ENCODE results near the gene PSD.
A peak's percentile ranks its signal among the peaks of the same experiment; 100 is the strongest.

Gene PSD

DNA sequence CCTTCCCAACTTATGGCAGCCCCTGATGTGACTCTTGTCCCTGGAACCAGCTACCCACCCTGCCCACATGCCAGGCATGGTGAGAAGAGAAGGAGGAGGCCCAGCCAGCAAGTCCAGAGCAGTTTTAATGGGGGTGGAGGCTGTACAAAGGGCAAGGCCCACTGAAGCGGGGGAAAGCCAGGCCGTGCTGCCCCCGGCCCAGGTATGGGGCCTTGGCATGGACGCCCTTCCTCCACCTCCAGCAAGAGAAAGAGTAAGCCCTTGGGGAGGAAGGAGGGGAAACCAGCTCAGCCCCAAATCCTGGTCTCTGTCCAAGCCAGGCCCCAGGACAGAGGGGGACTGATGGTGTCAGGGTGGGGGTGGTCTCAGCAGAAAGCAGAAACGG lies 16.1 kb downstream of the PSD start:
- no peak for DNase-seq

DNA sequence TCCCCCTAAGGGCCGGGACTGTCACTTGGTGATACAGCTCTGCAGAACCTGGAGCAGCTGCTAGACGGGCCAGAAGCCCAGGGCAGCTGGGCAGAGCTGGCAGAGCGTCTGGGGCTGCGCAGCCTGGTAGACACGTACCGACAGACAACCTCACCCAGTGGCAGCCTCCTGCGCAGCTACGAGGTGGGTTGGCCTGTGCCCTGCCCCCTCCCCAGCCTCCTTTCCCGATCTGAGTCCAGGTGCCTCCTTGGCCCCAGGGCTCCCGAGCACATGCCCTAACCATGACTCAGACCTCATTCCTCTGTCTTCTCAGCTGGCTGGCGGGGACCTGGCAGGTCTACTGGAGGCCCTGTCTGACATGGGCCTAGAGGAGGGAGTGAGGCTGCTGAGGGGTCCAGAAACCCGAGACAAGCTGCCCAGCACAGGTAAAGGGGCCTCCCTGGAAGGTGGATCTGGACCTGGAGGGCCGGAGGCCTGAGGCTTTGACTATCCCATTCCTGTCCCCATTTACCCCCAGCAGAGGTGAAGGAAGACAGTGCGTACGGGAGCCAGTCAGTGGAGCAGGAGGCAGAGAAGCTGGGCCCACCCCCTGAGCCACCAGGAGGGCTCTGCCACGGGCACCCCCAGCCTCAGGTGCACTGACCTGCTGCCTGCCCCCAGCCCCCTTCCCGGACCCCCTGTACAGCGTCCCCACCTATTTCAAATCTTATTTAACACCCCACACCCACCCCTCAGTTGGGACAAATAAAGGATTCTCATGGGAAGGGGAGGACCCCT lies 16.7 kb downstream of the PSD start:
- no peak for DNase-seq

DNA sequence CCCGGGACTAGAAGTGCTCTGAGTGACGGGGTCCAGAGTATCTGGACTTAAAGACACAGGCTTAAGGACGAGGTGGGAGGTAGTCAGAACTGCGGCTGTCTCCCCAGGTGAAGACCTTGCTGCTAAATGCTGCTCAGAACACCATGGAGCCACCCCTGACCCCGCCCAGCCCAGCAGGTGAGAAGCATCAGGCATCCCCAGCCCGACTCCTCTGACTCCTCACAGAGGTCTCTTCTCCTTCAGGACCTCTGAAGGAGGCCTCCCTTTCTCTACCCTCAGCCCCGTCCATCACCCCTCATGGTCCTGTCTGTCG lies 17.3 kb downstream of the PSD start:
- no peak for DNase-seq

DNA sequence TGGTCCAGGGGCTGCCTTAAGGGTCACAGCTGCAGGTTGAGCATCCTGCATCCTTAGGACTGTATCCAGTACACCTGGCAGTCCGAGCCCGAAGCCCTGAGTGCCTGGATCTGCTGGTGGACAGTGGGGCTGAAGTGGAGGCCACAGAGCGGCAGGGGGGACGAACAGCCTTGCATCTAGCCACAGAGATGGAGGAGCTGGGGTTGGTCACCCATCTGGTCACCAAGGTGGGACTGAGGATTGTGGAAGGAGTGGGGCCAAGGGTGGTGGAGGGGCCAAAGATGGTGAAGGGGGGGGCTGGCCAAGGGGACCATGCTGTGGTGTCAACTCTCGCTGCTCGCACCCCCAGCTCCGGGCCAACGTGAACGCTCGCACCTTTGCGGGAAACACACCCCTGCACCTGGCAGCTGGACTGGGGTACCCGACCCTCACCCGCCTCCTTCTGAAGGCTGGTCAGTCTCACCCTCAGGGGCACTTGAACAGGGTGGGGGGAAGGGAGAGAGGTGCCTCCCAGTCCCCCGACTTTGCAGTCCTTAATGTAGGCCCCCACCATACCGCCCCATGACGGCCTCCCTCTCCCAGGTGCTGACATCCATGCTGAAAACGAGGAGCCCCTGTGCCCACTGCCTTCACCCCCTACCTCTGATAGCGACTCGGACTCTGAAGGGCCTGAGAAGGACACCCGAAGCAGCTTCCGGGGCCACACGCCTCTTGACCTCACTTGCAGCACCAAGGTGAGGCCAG lies 17.8 kb downstream of the PSD start:
- DNase-seq = no peak

DNA sequence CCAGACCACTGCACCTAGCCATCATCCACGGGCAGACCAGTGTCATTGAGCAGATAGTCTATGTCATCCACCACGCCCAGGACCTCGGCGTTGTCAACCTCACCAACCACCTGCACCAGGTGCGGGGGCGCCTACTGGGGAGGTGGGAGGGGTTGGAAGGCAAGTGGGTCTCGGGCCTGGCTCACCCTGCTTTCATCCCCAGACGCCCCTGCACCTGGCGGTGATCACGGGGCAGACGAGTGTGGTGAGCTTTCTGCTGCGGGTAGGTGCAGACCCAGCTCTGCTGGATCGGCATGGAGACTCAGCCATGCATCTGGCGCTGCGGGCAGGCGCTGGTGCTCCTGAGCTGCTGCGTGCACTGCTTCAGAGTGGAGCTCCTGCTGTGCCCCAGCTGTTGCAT lies 18.5 kb downstream of the PSD start:
- no peak for DNase-seq

DNA sequence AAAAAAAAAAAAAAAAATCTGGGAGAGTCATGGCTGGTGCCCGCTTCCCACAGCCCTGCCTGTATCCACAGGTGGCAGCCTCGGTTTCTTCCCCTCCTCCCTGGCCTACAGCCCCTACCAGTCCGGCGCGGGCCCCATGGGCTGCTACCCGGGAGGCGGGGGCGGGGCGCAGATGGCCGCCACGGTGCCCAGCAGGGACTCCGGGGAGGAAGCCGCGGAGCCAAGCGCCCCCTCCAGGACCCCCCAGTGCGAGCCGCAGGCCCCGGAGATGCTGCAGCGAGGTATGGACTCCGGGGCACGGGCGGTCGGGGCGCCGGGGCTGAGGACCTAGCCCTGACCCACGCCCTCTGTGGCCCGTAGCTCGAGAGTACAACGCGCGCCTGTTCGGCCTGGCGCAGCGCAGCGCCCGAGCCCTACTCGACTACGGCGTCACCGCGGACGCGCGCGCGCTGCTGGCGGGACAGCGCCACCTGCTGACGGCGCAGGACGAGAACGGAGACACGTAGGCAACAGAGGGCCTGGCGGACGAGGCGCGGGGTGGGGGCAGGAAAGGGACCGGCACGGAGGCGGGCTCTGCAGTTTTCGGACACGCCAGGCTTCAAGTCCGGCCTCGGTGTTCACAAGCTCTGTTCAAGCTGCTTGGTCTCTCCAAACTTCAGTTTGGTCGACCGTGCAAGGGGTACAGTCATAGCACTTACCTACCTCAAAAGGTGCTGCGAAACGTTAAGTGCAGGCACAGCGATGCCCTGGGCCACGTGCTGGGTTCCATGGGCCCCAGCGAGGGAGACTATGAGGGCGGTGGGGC lies 19.2 kb downstream of the PSD start:
- DNase-seq = peak; percentile 73 to 90 (median 83)

DNA sequence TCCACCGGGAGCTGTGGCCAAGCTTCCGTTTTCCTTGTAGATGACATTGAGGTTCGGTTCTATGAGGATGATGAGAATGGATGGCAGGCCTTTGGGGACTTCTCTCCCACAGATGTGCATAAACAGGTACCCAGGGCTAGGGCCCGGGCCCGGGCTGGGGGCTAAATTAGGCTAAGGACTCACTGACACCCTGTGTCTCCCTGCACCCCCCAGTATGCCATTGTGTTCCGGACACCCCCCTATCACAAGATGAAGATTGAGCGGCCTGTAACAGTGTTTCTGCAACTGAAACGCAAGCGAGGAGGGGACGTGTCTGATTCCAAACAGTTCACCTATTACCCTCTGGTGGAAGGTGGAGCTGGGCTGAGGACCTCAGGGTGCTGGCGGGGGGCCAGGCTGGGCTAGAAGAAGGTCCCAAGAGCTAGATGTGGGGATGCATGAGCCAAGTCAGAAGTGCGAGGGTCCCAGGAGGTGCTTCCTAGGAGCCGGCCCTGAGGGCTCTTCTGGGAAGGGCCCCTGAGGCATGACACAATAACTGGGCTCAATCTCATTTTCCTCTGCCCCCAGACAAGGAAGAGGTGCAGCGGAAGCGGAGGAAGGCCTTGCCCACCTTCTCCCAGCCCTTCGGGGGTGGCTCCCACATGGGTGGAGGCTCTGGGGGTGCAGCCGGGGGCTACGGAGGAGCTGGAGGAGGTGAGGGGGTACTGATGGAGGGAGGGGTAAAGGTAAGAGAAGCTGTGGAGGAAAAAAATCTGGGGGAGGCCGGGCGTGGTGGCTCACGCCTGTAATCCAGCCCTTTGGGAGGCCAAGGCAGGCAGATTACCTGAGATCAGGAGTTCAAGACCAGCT lies 20.2 kb downstream of the PSD start:
- DNase-seq = no peak

DNA sequence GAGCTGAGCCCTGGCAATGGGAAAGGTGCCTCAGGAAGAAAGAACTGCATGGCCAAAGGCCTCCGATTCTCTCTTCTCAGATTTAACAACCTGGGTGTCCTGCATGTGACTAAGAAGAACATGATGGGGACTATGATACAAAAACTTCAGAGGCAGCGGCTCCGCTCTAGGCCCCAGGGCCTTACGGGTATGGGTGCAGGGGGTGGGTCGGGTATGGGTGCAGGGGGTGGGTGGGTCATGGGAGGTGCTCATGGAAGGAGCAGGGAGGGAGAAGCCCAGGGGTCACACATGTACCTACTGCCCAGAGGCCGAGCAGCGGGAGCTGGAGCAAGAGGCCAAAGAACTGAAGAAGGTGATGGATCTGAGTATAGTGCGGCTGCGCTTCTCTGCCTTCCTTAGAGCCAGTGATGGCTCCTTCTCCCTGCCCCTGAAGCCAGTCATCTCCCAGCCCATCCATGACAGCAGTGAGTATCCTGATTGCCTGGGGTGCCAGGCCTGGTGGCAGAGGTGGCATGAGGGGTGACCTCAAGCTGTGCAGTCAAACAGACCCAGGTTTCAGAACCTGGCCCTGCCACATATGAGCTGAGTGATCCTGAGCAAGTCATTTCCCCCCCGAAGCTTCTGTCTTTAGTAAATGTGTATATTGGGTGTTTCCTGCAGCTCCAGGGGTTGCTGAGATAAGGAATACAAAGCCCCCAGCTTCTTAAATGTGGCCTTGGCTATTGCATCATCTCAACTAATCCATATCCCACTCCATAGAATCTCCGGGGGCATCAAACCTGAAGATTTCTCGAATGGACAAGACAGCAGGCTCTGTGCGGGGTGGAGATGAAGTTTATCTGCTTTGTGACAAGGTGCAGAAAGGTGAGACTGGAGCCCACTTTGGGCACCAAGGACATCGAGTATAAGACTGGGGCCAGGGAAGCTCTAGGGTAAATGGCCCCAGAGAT lies 21.1 kb downstream of the PSD start:
- no peak for DNase-seq

DNA sequence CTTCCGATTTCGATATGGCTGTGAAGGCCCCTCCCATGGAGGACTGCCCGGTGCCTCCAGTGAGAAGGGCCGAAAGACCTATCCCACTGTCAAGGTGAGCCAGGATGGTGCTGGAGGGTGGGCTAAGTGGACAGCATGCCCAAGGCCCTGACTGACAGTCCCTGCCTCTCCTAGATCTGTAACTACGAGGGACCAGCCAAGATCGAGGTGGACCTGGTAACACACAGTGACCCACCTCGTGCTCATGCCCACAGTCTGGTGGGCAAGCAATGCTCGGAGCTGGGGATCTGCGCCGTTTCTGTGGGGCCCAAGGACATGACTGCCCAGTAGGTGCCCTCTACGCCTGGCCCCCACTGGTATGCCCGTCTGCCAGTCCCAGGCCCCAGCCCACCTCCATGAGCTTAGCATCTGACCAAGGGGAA lies 21.8 kb downstream of the PSD start:
- DNase-seq = no peak

DNA sequence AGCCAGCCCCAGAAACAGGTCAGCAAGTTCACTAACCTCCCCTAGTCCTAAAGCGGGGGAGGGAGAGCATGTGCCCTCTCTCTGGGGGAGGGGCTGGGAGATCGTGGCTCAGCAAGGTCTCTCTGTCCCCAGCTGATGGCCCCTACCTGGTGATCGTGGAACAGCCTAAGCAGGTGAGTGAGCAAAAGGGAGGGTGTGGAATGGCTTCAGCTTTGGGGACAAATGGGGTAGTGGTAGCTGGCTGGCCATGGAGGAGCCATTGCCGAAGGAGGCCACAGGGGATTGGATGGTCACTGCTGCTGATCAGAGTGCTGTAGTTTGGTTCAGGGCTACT lies 22.3 kb downstream of the PSD start:
- no peak for DNase-seq

DNA sequence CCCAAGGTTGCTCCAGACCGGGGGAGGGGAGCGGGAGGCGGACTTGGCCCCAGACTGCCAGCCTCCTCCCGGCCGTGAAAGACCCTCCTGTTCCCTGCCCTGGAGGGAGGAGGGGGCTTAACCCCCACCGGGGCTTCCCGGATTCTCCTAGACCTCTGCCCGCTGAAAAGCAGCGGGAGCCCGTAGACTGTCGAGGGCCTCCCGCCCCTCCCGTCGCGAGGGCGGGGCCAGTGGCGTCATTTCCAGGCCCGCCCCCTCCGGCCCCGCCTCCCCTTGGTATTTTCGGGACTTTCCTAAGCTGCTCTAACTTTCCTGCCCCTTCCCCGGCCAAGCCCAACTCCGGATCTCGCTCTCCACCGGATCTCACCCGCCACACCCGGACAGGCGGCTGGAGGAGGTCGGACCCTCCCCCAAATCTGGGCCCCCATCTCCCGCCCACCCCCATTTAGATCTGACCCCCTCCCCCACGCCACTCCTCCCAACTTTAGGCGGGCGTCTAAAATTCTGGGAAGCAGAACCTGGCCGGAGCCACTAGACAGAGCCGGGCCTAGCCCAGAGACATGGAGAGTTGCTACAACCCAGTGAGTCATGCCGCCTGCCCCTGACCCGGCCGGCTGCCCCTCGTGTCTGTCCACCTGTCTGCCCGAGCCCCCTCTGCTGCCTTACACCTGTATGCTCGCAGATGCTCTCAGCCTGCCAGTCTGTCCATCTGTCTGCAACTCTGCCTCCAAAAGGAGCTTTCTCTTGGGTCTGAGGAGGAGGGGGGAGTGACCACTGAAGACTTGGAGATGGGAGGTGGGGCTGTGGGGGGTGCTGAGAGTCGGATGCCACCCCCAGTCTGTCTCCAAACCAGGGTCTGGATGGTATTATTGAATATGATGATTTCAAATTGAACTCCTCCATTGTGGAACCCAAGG lies 22.9 kb downstream of the PSD start, which contains the start of gene NFKB2:
Gene NFKB2 (plus strand): TSS at position 306 of the 917 bp plus-strand sequence. CDS start 255 bp downstream, at position 561.
- peak; percentile 88 to 91 (median 91) for DNase-seq

DNA sequence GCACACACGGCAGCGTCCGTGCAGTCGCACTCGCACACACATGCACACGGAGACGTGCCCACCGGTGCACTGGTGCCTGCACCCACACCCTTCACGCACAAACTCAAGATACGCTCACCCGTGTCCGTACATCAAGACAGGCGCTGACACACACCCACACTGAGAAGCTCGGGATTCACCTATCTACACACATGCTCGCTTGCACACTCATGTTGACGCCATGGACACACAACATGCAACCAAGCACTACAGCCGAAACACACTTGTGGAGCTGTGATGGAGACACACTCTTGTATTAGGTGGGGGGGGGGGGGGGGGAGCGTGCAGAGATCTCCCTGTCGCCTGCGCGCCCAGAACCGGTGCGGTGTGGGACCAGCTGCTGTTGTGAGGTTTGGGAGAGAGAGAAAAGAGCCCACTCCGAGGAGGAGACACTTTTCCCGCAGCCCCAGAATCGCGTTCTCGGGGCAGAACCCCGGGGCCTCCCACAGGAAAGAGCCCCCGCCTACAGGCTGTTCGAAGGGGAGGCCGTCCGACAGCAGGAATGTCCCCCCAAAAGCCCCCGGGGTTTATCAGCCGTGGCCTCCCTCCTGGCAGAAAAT lies 23.7 kb downstream of the PSD start:
- DNase-seq = peak in 1 of 5 donors; percentile 54

DNA sequence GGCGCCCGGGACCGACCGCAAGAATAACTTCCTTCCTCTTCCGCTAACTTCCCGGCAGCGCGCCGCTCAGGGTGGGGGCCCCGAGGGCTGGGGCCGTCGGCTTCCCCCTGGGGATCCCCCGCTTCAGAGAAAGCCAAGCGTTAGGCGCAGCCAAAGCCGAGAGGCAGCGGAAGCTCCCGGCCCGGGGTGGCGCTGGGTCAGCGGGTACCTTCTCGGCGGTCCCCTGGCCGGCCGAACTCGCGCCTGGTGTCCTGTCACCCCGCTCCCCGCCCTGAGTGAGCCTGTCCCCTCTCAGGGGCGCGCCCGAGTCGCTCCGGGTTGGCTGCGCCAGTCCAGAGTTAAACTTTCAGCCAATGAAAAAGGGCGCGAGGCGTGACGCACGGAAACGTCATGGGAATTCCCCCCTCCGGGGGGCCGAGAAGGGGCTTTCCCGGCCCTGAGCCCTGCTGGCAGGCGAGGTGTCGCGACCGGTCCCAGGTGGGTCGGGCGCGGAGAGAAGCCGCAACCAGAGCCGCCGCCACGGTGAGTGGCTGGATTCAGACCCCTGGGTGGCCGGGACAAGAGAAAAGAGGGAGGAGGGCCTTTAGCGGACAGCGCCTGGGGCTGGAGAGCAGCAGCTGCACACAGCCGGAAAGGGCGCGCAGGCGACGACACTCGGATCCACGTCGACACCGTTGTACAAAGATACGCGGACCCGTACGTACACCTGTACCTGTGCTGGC lies 24.3 kb downstream of the PSD start:
- peak; percentile 96 to 100 (median 98) for DNase-seq

DNA sequence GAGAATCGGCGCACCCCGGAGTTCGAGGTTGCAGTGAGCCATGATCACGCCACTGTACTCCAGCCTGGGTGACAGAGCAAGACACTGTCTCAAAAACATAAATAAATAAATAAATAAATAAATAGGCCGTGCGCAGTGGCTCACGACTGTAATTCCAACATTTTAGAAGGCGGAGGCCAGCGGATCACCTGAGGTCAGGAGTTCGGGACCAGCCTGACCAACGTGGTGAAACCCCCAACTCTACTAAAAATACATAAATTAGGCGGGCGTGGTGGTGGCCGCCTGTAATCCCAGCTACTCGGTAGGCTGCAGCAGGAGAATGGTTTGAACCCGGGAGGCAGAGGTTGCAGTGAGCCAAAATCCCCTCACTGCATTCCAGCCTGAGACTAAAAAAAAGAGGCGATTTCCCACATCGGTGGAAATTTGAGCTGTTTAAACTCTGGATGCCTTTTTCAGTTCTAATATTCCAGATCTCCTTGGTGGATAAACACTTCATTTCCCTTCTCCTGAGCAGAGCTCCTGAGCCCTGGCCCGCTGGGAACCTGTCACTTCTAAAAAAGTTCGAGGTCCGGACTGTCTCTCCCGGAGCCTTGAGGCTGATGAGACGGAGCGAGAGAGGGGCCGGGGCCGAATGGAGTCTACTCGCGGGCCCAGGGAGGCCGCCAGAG lies 25.0 kb downstream of the PSD start:
- no peak for DNase-seq

DNA sequence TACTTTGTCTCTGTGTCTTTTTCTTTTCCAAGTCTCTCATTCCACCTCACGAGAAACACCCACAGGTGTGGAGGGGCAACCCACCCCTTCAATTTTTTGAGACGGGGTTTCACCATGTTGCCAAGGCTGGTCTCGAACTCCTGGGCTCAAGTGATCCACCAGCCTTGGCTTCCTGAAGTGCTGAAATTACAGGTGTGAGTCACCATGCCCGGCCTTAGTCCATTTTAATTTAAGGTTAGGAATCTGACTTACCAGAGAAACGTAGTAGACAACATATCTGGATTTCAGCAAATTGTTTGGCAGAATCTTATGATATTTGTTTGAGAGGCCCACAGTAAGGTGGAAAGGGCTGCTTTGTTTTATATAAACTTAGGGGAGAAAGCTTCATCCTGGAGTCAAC lies 26.3 kb downstream of the PSD start:
- DNase-seq = no peak

DNA sequence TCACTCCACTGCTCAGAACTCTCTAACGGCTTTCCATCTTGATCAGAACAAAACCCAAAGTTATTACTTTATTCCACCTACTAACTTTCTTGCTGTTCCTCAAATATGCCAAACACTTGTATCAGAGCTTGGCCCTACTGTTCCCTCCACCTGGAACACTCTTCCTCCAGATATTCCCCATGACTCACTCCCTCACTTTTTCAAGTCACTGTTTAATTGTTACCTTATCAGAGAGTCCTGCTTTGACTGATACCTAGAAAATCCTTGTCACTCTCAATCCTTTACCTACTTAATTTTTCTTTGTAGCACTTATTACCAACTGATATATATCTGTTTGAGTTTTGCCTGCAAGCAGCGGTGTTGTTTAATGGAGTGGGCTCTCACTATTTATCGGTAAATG lies 28.7 kb downstream of the PSD start:
- DNase-seq = no peak

DNA sequence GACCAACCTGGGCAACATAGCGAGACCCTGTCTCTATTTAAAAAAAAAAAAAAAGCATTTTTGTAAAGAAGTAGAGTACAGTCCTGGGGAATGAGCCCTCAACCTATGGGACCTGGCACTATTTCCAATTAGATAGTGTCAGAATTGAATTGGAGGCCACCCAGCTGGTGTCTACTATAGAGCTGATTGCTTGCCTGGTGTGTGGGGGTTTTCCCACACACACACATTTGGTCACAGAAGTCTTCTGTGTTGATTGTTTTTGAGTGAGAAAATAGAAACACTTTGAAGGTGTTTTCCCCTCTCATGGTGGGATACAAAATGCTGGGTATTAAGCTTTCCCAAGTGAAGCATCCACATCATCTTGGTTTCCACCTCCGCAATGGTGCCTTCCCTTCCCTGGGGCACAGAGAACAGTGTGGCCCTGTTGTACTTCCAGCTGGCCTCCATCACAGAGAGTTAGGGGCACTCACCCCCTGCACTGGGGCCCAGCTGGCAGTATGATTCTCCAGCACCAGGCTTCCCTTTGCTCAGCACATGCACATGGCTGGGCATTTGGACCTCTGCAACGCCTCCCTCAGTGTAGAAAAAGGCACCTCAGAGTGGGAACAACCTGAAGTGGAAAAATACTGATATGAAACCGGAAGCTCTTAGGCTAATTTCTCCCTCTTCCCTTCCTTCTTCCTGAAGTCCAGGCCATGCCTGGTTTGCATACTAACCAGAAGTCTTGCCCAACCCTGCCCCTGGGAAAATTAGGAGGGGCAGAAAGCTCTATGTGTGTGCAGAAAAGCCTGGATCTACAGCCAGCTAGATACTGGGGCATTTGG lies 33.8 kb downstream of the PSD start:
- DNase-seq = no peak

DNA sequence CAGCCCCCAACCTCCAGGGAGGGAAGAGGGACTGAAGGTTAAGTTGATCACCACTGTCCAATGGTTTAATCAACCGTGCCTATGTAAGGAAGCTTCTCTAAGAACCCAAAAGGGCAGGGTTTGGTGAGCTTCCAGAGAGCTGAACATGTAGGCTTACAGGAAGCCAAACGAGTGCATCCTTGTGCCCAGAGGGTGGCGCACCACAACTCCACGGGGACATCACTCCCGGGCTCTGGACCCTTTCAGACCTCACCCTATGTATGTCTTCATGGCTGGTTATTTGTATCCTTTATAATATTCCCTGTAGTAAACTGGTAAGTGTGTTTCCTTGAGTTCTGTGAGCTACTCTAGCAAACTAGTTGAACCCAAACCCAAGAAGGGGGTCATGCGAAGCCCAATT lies 34.5 kb downstream of the PSD start:
- no peak for DNase-seq
